ENCODE results near the gene TK2. TPM values are rescaled to one million over a fixed set of nuclear protein-coding genes. Genes with fewer than 3 reads are reported as not detected.
"Not testable (repeated sequence)": the region's sequence is repeated elsewhere in the genome, so short reads cannot be mapped to it uniquely, and the experiment has no call there.

Gene TK2
- total RNA-seq, 1 experiment from 2014 or later = 10.3 TPM

GRCh38 chr16:66575060-66575459, 25.1 kb upstream of the TK2 start:
- no peak for DNase-seq (ENCODE audit: low spot score)
- in situ Hi-C loops (cut with HindIII; ENCODE audit: low sequenced_read_pairs) = no loop called here

- no peak for DNase-seq (ENCODE audit: low spot score)
- in situ Hi-C loops (cut with HindIII; ENCODE audit: low sequenced_read_pairs) = no loop called here
Measured at GRCh38 chr16:66574531-66574930, 24.6 kb upstream of the TK2 start.

- in situ Hi-C loops (cut with HindIII; ENCODE audit: low sequenced_read_pairs) = no loop called here
- no peak for DNase-seq (ENCODE audit: low spot score)
Measured at GRCh38 chr16:66574081-66574480, 24.2 kb upstream of the TK2 start.

- DNase-seq (ENCODE audit: low spot score) = no peak
- in situ Hi-C loops (cut with HindIII; ENCODE audit: low sequenced_read_pairs) = no loop called here
Measured at GRCh38 chr16:66572356-66572755, 22.4 kb upstream of the TK2 start.

- in situ Hi-C loops (cut with HindIII; ENCODE audit: low sequenced_read_pairs) = no loop called here
- DNase-seq (ENCODE audit: low spot score) = no peak
Measured at GRCh38 chr16:66569827-66570405, 20.0 kb upstream of the TK2 start.

- DNase-seq (ENCODE audit: low spot score) = no peak
- in situ Hi-C loops (cut with HindIII; ENCODE audit: low sequenced_read_pairs) = no loop called here
Measured at GRCh38 chr16:66569131-66569530, 19.2 kb upstream of the TK2 start.

GRCh38 chr16:66568355-66568754, 18.4 kb upstream of the TK2 start:
- in situ Hi-C loops (cut with HindIII; ENCODE audit: low sequenced_read_pairs) = no loop called here

GRCh38 chr16:66567270-66567669, 17.3 kb upstream of the TK2 start:
- DNase-seq (ENCODE audit: low spot score); in situ Hi-C loops (cut with HindIII; ENCODE audit: low sequenced_read_pairs): not testable (repeated sequence)

More at GRCh38 chr16:66568355-66568754, 18.4 kb upstream of the TK2 start:
- no peak for DNase-seq (ENCODE audit: low spot score)

GRCh38 chr16:66566051-66566901, 16.4 kb upstream of the TK2 start, which contains the start of gene CMTM1:
Gene CMTM1, plus strand, starts transcription at chr16:66566439. Its CDS starts 75 bp downstream, at chr16:66566514.
- in situ Hi-C loops (cut with HindIII; ENCODE audit: low sequenced_read_pairs) = no loop called here
- DNase-seq (ENCODE audit: low spot score) = no peak

GRCh38 chr16:66563574-66564334, 13.8 kb upstream of the TK2 start:
- in situ Hi-C loops (cut with HindIII; ENCODE audit: low sequenced_read_pairs) = no loop called here
- DNase-seq (ENCODE audit: low spot score) = no peak

- in situ Hi-C loops (cut with HindIII; ENCODE audit: low sequenced_read_pairs) = no loop called here
- DNase-seq (ENCODE audit: low spot score) = no peak
Measured at GRCh38 chr16:66562986-66563385, 13.1 kb upstream of the TK2 start.

GRCh38 chr16:66562409-66562808, 12.5 kb upstream of the TK2 start:
- DNase-seq (ENCODE audit: low spot score) = no peak
- in situ Hi-C loops (cut with HindIII; ENCODE audit: low sequenced_read_pairs) = no loop called here

GRCh38 chr16:66561381-66562080, 11.6 kb upstream of the TK2 start:
- in situ Hi-C loops (cut with HindIII; ENCODE audit: low sequenced_read_pairs) = no loop called here
- no peak for DNase-seq (ENCODE audit: low spot score)

GRCh38 chr16:66560107-66560506, 10.2 kb upstream of the TK2 start:
- in situ Hi-C loops (cut with HindIII; ENCODE audit: low sequenced_read_pairs) = no loop called here
- no peak for DNase-seq (ENCODE audit: low spot score)

GRCh38 chr16:66554495-66554894, 4.6 kb upstream of the TK2 start:
- in situ Hi-C loops (cut with HindIII; ENCODE audit: low sequenced_read_pairs) = no loop called here
- DNase-seq (ENCODE audit: low spot score) = no peak

GRCh38 chr16:66554021-66554420, 4.1 kb upstream of the TK2 start:
- in situ Hi-C loops (cut with HindIII; ENCODE audit: low sequenced_read_pairs) = no loop called here
- no peak for DNase-seq (ENCODE audit: low spot score)

GRCh38 chr16:66553223-66553622, 3.3 kb upstream of the TK2 start:
- no peak for DNase-seq (ENCODE audit: low spot score)
- in situ Hi-C loops (cut with HindIII; ENCODE audit: low sequenced_read_pairs) = no loop called here

- peak; percentile 88 for DNase-seq (ENCODE audit: low spot score)
- in situ Hi-C loops (cut with HindIII; ENCODE audit: low sequenced_read_pairs) = no loop called here
Measured at GRCh38 chr16:66552286-66553177, 2.6 kb upstream of the TK2 start, which contains the start of gene CKLF. Gene CKLF, plus strand, starts transcription at chr16:66552576. Its CDS starts 140 bp downstream, at chr16:66552716.

All from G401 (cell line).